HCT116 (cell line): ENCODE data around the gene FSTL4. TPM values are rescaled to one million over a fixed set of nuclear protein-coding genes. Genes with fewer than 3 reads are reported as not detected.

Experiments used
- ATAC-seq: fragments of 200-7000 bp; cut with Tn5 transposase; 2 replicates; pipeline ENCODE4 v1.9.1; 2020; ENCODE audit warnings: mild to moderate bottlenecking, moderate library complexity
- BruUV-seq: library from RNA; stranded (reverse); fragments of 400-500 nt; replicated peaks from 2 replicates; lab custom pipeline; 2021; lab: Mats Ljungman, UMichigan
- CTCF ChIA-PET: fragments of 300-600 bp; sonication (Branson Sonifier 250); formaldehyde crosslinking; loops from one replicate; lab custom pipeline; 2021; ENCODE audit warnings: antibody characterized with exemption; lab: Charles Lee
- POLR2A ChIA-PET: fragments of 300-600, 350-600 bp; sonication (Branson Sonifier 250); formaldehyde crosslinking; loops from one replicate; lab custom pipeline; 2021; ENCODE audit warnings: antibody characterized with exemption; lab: Charles Lee
- RAD21 ChIA-PET, 2 experiments: fragments of 300-600 bp; sonication (Branson Sonifier 250); formaldehyde crosslinking; loops; one replicate each; lab custom pipeline; 2023; ENCODE audit warnings: low total read pairs in 2 of 2; ENCODE audit not compliant: uncharacterized antibody in 2 of 2, unreplicated experiment in 2 of 2, low non-redundant PET in 1 of 2; lab: Charles Lee
- DNase-seq: peaks from one replicate; pipeline ENCODE4 v3.0.0-alpha.2; 2010; ENCODE audit warnings: low read depth, low spot score
- H2AFZ ChIP-seq: fragments of 200-600 bp; shearing (Covaris generic), sonication (generic); 2 replicates; pipeline ENCODE4 v1.6.1; 2017; ENCODE audit warnings: low read depth, mixed run types, mixed read lengths, antibody characterized with exemption, low read length; ENCODE audit not compliant: poor library complexity, severe bottlenecking
- H3K27ac ChIP-seq: 2 replicates; pipeline ENCODE4 v1.5.1; 2012; ENCODE audit warnings: low read depth, low read length
- H3K27me3 ChIP-seq: fragments of 200-600 bp; sonication (generic); 2 replicates; pipeline ENCODE4 v1.6.1; 2016; ENCODE audit warnings: mixed run types, low read length, mixed read lengths; ENCODE audit not compliant: insufficient read depth
- H3K36me3 ChIP-seq, 2 experiments: fragments of 200-500 bp in 1 of 2; fragments of 200-600 bp in 1 of 2; sonication (Bioruptor generic) in 1 of 2; sonication (generic) in 1 of 2; 2 replicates each; pipeline versions ENCODE4 v1.5.1 to v1.6.1; 2014 to 2016; ENCODE audit warnings: low read length in 2 of 2, inconsistent platforms in 1 of 2, mixed read lengths in 1 of 2, mixed run types in 1 of 2; ENCODE audit not compliant: insufficient read depth in 2 of 2, control insufficient read depth in 1 of 2
- H3K4me1 ChIP-seq, 2 experiments: fragments of 200-600 bp in 1 of 2; sonication (generic) in 1 of 2; 2 replicates each; pipeline versions ENCODE4 v1.5.1 to v1.6.1; 2012 to 2017; ENCODE audit warnings: low read length in 2 of 2, inconsistent platforms in 1 of 2, mild to moderate bottlenecking in 1 of 2, mixed read lengths in 1 of 2, mixed run types in 1 of 2, moderate library complexity in 1 of 2; ENCODE audit not compliant: insufficient read depth in 2 of 2, control insufficient read depth in 1 of 2
- H3K4me2 ChIP-seq: fragments of 200-600 bp; sonication (generic); 2 replicates; pipeline ENCODE4 v1.6.1; 2017; ENCODE audit warnings: mixed run types, low read length, mixed read lengths
- H3K4me3 ChIP-seq, 2 experiments: fragments of 200-600 bp in 1 of 2; sonication (generic) in 1 of 2; replicated peaks in 1 of 2; 2 replicates each; pipeline ENCODE4 v1.5.1; 2011 to 2016; ENCODE audit warnings: low read length in 2 of 2, control low read depth in 1 of 2, low read depth in 1 of 2, mild to moderate bottlenecking in 1 of 2, mixed read lengths in 1 of 2, mixed run types in 1 of 2
- H3K79me2 ChIP-seq: fragments of 200-600 bp; sonication (generic); 2 replicates; pipeline ENCODE4 v1.6.1; 2017; ENCODE audit warnings: mild to moderate bottlenecking, mixed run types, low read length, moderate library complexity, mixed read lengths; ENCODE audit not compliant: insufficient read depth
- H3K9ac ChIP-seq: fragments of 200-600 bp; sonication (generic); 2 replicates; pipeline ENCODE4 v1.6.1; 2016; ENCODE audit warnings: low read length, mixed read lengths
- H3K9me2 ChIP-seq: fragments of 200-600 bp; sonication (generic), shearing (Covaris generic); 2 replicates; pipeline ENCODE4 v1.6.1; 2017; ENCODE audit warnings: mixed run types, mild to moderate bottlenecking, moderate library complexity; ENCODE audit not compliant: insufficient read depth
- H3K9me3 ChIP-seq, 2 experiments: fragments of 200-500 bp in 1 of 2; fragments of 200-600 bp in 1 of 2; sonication (Bioruptor generic) in 1 of 2; sonication (generic) in 1 of 2; 2 replicates each; pipeline ENCODE4 v1.6.1; 2014 to 2017; ENCODE audit warnings: low read length in 2 of 2, mixed read lengths in 2 of 2, inconsistent platforms in 1 of 2, low read depth in 1 of 2, mild to moderate bottlenecking in 1 of 2, mixed run types in 1 of 2, moderate library complexity in 1 of 2; ENCODE audit not compliant: control insufficient read depth in 1 of 2, insufficient read depth in 1 of 2
- H4K20me1 ChIP-seq: fragments of 200-600 bp; sonication (generic), shearing (Covaris generic); 2 replicates; pipeline ENCODE4 v1.6.1; 2017; ENCODE audit warnings: mixed run types, mild to moderate bottlenecking, moderate library complexity; ENCODE audit not compliant: insufficient read depth
- CBX3 ChIP-seq: IDR thresholded peaks from 2 replicates; pipeline ENCODE4 v1.6.1; 2012; ENCODE audit warnings: low read depth
- CEBPB ChIP-seq: IDR thresholded peaks from 2 replicates; pipeline ENCODE4 v1.6.1; 2012; ENCODE audit warnings: low read depth
- EGR1 ChIP-seq: IDR thresholded peaks from 2 replicates; pipeline ENCODE4 v1.6.1; 2012; ENCODE audit warnings: low read depth
- ELF1 ChIP-seq: IDR thresholded peaks from 2 replicates; pipeline ENCODE4 v1.6.1; 2012; ENCODE audit warnings: low read depth, borderline replicate concordance
- EZH2 ChIP-seq: fragments of 200-600 bp; sonication (generic); IDR thresholded peaks from 2 replicates; pipeline ENCODE4 v1.6.1; 2017; ENCODE audit warnings: antibody characterized with exemption, mixed run types
- FOSL1 ChIP-seq: IDR thresholded peaks from 2 replicates; pipeline ENCODE4 v1.6.1; 2012; ENCODE audit warnings: low read depth
- JUND ChIP-seq: IDR thresholded peaks from 2 replicates; pipeline ENCODE4 v1.6.1; 2012
- MAX ChIP-seq: IDR thresholded peaks from 2 replicates; pipeline ENCODE4 v1.6.1; 2012
- RAD21 ChIP-seq: IDR thresholded peaks from 2 replicates; pipeline ENCODE4 v1.6.1; 2012; ENCODE audit warnings: low read depth, mild to moderate bottlenecking
- SIN3A ChIP-seq: IDR thresholded peaks from 2 replicates; pipeline ENCODE4 v1.6.1; 2012; ENCODE audit warnings: low read depth
- SRF ChIP-seq: IDR thresholded peaks from 2 replicates; pipeline ENCODE4 v1.6.1; 2012; ENCODE audit warnings: low read depth
- YY1 ChIP-seq: IDR thresholded peaks from 2 replicates; pipeline ENCODE4 v1.6.1; 2011; ENCODE audit warnings: low read length, low read depth, moderate library complexity, mild to moderate bottlenecking; ENCODE audit not compliant: insufficient replicate concordance; ENCODE audit errors: extremely low read depth
- ZFX ChIP-seq: fragments of 450-650 bp; IDR thresholded peaks from 2 replicates; pipeline ENCODE4 v1.6.1; 2017
- intact Hi-C: fragments of 100-400 bp; cut with micrococcal nuclease; formaldehyde crosslinking; loops from 2 replicates; pipeline ENCODE4 v1.10.0; 2022
- total RNA-seq: library from RNA; stranded (reverse); gene quantifications from one replicate; pipeline ENCODE4 v1.2.1, GENCODE V29; 2021; ENCODE audit not compliant: unreplicated experiment

FSTL4 gene
- total RNA-seq, 1 experiment from 2014 or later: 0.37 TPM

- TF ChIP-seq CBX3 (no peak), YY1 (no peak), ZFX (no peak), SRF (no peak), ELF1 (no peak), JUND (no peak), MAX (no peak), SIN3A (no peak), RAD21 (no peak), EGR1 (no peak), FOSL1 (no peak), CEBPB (no peak)
- Histone ChIP-seq H3K79me2 (no peaks in the 10 kb centered on the region), H3K9me3 (no peaks in the 10 kb centered on the region), H2AFZ (no peak overlapping the region), H3K36me3 (no peaks in the 10 kb centered on the region), H3K27me3 (no peaks in the 10 kb centered on the region), H3K9ac (no peak overlapping the region), H4K20me1 (no peaks in the 10 kb centered on the region), H3K4me2 (no peak overlapping the region), H3K9me2 (no peaks in the 10 kb centered on the region), H3K4me3 (no peak overlapping the region), H3K4me1 (no peaks in the 10 kb centered on the region), H3K27ac (no peak overlapping the region)
- ChIA-PET CTCF (no interaction called here), POLR2A (no interaction called here), RAD21 (no interaction called here)
- no TSS peak for BruUV-seq
- no peak for ATAC-seq
- intact Hi-C loops: no loop called here
- no peak for DNase-seq
Observed at GRCh38 chr5:133199417-133200178, 412.7 kb downstream of the FSTL4 start.

GRCh38 chr5:133198511-133198910, 413.8 kb downstream of the FSTL4 start:
- POLR2A ChIA-PET: no interaction called here
- Histone ChIP-seq H3K27me3 (no peaks in the 10 kb centered on the region), H3K9me2 (no peaks in the 10 kb centered on the region), H3K9me3 (no peaks in the 10 kb centered on the region), H3K4me1 (no peaks in the 10 kb centered on the region), H3K4me3 (no peak overlapping the region), H3K27ac (no peak overlapping the region), H3K4me2 (no peak overlapping the region), H3K36me3 (no peaks in the 10 kb centered on the region), H2AFZ (no peak overlapping the region), H4K20me1 (no peaks in the 10 kb centered on the region), H3K79me2 (no peaks in the 10 kb centered on the region), H3K9ac (no peak overlapping the region)
- ATAC-seq: no peak
- intact Hi-C loops: no loop called here
- no TSS peak for BruUV-seq
- TF ChIP-seq EGR1 (no peak), EZH2 (no peak)
- CTCF ChIA-PET: no interaction called here
- RAD21 ChIA-PET: no interaction called here
- DNase-seq: no peak
